GM12891 (cell line): ENCODE measurements around the gene PEX19.

Experiments
- POLR2A ChIP-seq: IDR thresholded peaks from 2 replicates; pipeline ENCODE4 v1.6.1; 2011; ENCODE audit warnings: low read depth, low read length, control low read depth
- POLR2AphosphoS5 ChIP-seq: IDR thresholded peaks from 2 replicates; pipeline ENCODE4 v1.6.1; 2011; ENCODE audit warnings: low read depth, low read length, control low read depth
- TAF1 ChIP-seq: IDR thresholded peaks from 2 replicates; pipeline ENCODE4 v1.6.1; 2011; ENCODE audit warnings: low read depth, low read length, control low read depth

DNA sequence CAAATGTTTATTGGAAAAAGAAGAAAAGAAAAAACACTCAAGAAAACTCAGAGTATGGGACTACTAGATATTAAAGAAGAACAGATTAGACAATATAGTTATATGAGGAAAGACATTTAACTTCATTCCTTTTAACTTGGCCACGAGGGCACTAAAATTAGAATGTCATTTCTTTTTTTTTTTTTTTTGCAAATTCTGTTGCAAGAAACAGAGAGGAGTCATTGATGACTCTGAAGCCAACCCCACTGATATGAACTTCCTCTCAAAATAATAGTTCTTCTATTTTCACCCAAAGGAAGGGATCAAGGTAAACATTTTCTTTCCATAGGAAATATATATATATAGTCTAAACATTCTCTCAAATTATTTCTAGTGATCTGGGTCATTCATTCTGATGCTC, 24.6 kb upstream of the PEX19 start:
- TF ChIP-seq POLR2A (no peak), TAF1 (no peak), POLR2AphosphoS5 (no peak)
